ENCODE data around the gene NPIPB8.
"Not testable (repeated sequence)": the region's sequence is repeated elsewhere in the genome, so short reads cannot be mapped to it uniquely, and the experiment has no call there.

NPIPB8 gene

GRCh38 chr16:28602529-28602928 lies 35.3 kb upstream of the NPIPB8 start:
- TF ChIP-seq CTCF (IDR thresholded peaks at IDR 0.05): no peak
- Histone ChIP-seq H3K9me3 (no peaks in the 10 kb centered on the region), H3K4me1 (no peaks in the 10 kb centered on the region), H3K27ac (no peak overlapping the region), H3K36me3 (no peaks in the 10 kb centered on the region), H3K27me3 (peaks cover 0 to 26% of the 10 kb centered on the region in 2 donors), H3K4me3 (no peak overlapping the region)
- intact Hi-C loops (cut with DNase I; ENCODE audit: low total_unique reads): no loop called here
- DNase-seq: no peak

GRCh38 chr16:28603381-28604185 lies 34.3 kb upstream of the NPIPB8 start:
- H3K4me3 ChIP-seq: no peak overlapping the region
- H3K9me3 ChIP-seq: no peaks in the 10 kb centered on the region
- no peak for DNase-seq
- no peak overlapping the region for H3K27ac ChIP-seq
- H3K27me3 ChIP-seq: peaks cover 0 to 19% of the 10 kb centered on the region in 2 donors
- intact Hi-C loops (cut with DNase I; ENCODE audit: low total_unique reads): no loop called here
- H3K4me1 ChIP-seq: no peaks in the 10 kb centered on the region
- no peaks in the 10 kb centered on the region for H3K36me3 ChIP-seq
- no peak for TF ChIP-seq CTCF (IDR thresholded peaks at IDR 0.05)

DNA sequence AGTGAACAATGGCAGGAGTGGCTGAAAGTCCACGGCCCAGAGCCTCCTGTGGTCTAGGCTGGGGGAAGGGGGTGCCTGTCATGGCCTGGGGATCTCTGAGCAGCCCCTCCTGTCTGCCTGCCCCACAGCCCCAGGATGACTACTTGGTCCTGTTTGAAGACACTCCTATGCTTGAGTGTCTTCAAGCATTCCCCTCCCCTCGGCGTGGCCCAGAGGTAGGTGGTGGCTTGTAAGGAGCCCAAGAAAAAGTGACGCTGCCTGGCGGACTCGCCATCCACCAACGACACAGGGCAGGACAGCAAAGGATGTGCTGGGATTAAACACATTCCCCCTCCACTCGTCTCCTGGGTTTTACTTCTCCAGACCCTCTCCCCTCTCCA lies 33.7 kb upstream of the NPIPB8 start:
- H3K27ac ChIP-seq: no peak overlapping the region
- H3K36me3 ChIP-seq: no peaks in the 10 kb centered on the region
- intact Hi-C loops (cut with DNase I; ENCODE audit: low total_unique reads): no loop called here
- DNase-seq: no peak
- no peak overlapping the region for H3K4me3 ChIP-seq
- no peaks in the 10 kb centered on the region for H3K9me3 ChIP-seq
- TF ChIP-seq CTCF (IDR thresholded peaks at IDR 0.05): no peak
- H3K27me3 ChIP-seq: peaks cover 0 to 19% of the 10 kb centered on the region in 2 donors
- no peaks in the 10 kb centered on the region for H3K4me1 ChIP-seq

DNA sequence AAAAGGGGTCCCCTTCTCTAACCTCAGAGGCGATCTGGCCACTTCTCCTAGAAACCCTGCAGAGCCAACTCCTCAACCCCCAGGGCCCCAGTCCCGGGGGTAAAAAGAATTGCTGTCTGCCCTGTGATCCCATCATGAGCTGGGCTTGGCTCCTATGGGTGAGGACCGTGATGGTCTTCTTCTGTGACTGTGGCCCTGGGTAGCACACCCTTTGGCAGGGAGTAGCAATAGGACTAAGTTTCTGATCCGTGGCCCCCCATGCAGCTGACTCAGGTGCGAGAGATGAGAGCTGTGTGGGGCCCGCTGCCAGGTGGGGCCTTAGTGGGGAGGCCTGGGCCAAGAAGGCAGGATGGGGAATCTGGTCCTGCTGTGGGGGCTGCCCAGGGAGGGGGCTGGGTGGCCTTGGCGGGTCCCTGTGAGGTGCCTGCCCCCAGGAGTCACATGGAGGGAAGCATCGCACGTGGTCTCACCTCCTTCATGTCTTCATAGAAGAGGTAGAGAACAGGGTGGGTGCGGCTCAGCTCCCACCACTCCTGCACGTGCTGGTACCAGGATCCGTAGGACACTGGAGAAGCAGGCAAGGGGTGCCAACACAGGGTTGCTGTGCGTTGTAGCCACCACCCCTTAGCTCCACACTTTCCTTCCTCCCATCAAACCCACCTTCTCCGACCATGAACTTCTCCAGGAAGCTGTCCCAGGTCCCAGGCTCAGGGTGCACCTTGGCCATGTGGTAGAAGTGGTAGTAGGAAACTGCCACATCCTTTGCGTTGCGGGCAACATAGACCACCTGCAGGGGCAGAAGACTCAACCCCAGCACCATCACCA lies 31.4 kb upstream of the NPIPB8 start:
- Histone ChIP-seq H3K9me3 (no peaks in the 10 kb centered on the region), H3K4me1 (peaks cover 0 to 6% (median 0%) of the 10 kb centered on the region in 4 donors), H3K4me3 (no peak overlapping the region), H3K27me3 (peaks cover 0 to 23% of the 10 kb centered on the region in 2 donors), H3K27ac (no peak overlapping the region), H3K36me3 (no peaks in the 10 kb centered on the region)
- intact Hi-C loops (cut with DNase I; ENCODE audit: low total_unique reads): loop anchor here (5.0 kb wide), 1 partner anchor 34 kb away; no protein-coding TSS in a partner anchor
- no peak for TF ChIP-seq CTCF (IDR thresholded peaks at IDR 0.05)
- peak in 1 of 2 donors; percentile 54 for DNase-seq

- Histone ChIP-seq H3K4me3 (no peak overlapping the region), H3K4me1 (peaks cover 0 to 6% (median 0%) of the 10 kb centered on the region in 4 donors), H3K36me3 (no peaks in the 10 kb centered on the region), H3K27me3 (peaks cover 0 to 23% of the 10 kb centered on the region in 2 donors), H3K27ac (no peak overlapping the region), H3K9me3 (no peaks in the 10 kb centered on the region)
- peak in 1 of 2 donors; percentile 31 for DNase-seq
- TF ChIP-seq CTCF (IDR thresholded peaks at IDR 0.05): no peak
- intact Hi-C loops (cut with DNase I; ENCODE audit: low total_unique reads): loop anchor here (5.0 kb wide), 1 partner anchor 35 kb away; no protein-coding TSS in a partner anchor
Measured at GRCh38 chr16:28607116-28607623, 30.7 kb upstream of the NPIPB8 start.

- not testable (repeated sequence) for H3K36me3 ChIP-seq, H3K4me1 ChIP-seq, H3K4me3 ChIP-seq, H3K9me3 ChIP-seq, H3K27ac ChIP-seq
- intact Hi-C loops (cut with DNase I; ENCODE audit: low total_unique reads): loop anchor here (5.0 kb wide), 1 partner anchor 36 kb away; no protein-coding TSS in a partner anchor
- peak in 1 of 2 donors; percentile 32 for DNase-seq
- peaks cover 0 to 19% of the 10 kb centered on the region in 2 donors for H3K27me3 ChIP-seq
Measured at GRCh38 chr16:28607681-28608495, 30.0 kb upstream of the NPIPB8 start.

DNA sequence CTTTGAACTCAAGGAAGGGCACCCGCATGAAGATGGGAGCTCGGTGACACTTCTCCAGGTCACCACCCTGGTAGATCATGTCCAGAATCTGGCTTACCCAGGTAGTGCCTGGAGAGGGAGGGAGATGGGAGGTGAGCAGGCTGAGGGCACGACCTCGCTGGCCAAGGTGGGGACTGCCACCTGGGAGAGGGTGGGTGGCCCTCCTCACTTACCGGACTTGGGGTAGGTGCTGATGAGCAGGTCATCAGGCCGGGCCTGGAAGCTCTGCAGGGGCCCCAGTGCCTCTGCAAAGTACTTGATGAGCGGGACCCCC lies 29.4 kb upstream of the NPIPB8 start:
- intact Hi-C loops (cut with DNase I; ENCODE audit: low total_unique reads): loop anchor here (5.0 kb wide), 1 partner anchor 36 kb away; no protein-coding TSS in a partner anchor
- not testable (repeated sequence) for H3K36me3 ChIP-seq, H3K9me3 ChIP-seq, DNase-seq, H3K4me1 ChIP-seq, H3K27ac ChIP-seq, H3K4me3 ChIP-seq
- H3K27me3 ChIP-seq: peaks cover 0 to 17% of the 10 kb centered on the region in 2 donors
